ENCODE results near the gene LIN7B.

Gene LIN7B

GRCh38 chr19:49097453-49098288 is 16.5 kb upstream of the LIN7B start:
- DNase-seq, result no peak

- DNase-seq, result no peak
These were observed 15.4 kb upstream of the LIN7B start for GRCh38 chr19:49098795-49099194.

DNA sequence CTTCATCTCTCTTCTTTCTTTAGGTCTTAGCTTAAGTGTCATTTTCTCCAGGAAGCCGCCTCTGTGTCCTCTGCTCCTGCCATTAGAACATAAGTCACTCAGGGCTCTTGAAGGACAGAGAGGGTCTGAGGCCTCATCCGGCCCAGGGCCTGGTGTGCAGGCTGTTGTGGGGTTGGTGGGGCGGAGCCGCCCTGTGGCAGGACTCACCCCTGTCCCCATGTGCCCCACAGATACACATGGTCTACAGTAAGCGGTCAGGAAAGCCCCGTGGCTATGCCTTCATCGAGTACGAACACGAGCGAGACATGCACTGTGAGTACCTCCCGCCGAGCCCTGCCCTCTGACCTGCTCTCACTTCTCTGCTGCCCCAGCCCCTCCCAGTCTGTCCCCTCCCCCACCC is 13.0 kb upstream of the LIN7B start:
- DNase-seq, result no peak

- DNase-seq, result no peak
These were observed 11.9 kb upstream of the LIN7B start for GRCh38 chr19:49102303-49102702.

DNA sequence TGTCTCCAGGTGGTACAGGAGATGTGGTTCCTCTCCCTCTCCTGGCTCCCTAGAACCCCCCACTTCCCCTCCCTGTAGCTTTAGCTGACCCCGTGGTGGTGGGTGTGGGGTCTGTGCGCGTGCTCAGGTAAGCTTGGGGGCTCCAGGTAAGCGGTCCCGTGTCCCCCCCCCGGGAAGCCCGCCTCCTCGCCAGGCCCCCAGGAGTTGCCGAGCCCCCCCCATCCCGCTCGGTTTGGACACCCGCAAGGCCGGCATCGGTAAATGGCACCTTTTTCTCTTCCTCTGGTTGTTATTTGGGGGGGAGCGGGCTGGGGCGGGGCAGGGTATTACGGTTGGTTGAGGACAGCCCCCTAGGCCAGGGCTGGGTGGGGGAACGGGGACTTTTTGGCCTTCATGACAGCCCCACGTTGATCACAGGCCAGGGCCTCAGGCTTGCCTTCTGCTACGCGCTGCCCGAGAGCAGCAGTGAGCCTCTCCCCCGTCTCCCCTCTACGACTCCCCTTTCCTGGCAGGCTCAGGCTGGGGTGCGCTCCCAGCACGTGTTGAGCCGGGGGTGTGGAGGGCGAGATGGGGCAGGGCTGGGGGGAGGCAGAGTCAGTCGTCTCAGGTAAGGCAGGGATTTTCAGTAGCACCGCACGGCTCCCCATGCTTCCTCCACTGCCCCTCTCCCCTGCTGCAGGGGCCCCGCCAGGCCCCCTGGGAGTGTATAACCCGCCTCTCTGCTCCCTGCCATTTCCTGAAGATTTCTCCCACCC is 10.7 kb upstream of the LIN7B start:
- DNase-seq, result no peak

DNA sequence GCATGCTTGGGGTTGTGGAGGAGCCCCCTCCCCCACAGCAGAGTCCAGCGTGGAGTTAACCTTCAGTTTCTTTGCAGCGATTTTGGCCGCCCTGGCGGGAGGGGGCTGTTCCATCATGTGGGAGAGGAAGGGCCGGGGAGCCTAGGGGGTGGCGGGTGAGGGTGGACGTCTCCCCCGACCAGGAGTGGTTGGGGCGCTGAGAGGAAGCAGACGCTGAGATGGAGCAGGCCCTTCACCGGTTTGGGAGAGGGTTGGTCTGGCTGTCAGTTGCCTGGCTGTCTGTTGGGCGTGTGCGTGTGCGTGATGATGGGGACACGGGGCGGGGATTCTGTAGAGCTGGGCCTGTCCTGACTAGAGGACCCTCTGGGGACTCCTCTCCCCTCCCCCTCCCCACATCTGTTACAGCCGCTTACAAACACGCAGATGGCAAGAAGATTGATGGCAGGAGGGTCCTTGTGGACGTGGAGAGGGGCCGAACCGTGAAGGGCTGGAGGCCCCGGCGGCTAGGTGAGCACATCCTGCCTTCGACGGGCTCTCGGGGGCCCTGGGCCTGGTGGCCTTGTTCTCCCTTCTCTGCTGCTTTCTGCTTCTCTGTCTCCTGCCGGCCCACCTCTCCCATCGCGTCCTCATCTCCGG is 9.8 kb upstream of the LIN7B start:
- no peak for DNase-seq

- DNase-seq, result no peak
These were observed 7.5 kb upstream of the LIN7B start for GRCh38 chr19:49106648-49107135.

GRCh38 chr19:49107625-49108459 is 6.3 kb upstream of the LIN7B start:
- no peak for DNase-seq

GRCh38 chr19:49109051-49109450 is 5.1 kb upstream of the LIN7B start:
- no peak for DNase-seq

DNA sequence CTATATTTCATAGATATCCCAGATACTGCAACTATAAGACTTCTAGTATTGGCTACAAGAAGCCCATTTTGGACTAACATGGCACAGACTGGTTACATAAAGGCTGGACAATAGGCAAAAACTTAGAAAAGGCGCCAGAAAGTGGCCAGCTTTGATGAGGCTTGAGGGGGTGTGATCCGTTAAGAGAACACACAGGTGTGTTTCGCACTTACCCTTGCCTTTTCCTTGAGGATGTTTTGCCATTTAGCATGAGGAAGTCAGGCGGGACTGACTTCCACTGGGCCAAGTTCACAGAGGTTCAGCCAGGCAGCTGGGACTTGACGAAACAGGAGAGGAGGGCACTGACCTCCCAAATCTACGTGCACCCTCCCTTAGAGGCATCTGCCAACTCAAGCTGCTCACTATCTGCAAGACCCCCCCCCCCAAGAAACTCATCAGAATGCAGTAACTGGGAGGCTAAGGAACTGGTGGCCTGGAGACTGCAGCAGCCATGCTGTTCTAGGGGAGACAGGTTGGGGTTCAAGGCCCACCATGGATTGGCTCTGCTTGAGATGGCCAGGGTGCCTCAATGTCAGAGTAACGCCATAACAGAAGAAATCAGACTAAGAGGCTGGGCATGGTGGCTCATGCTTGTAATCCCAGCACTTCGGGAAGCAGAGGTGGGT is 4.5 kb upstream of the LIN7B start:
- DNase-seq, result no peak

GRCh38 chr19:49110567-49110966 is 3.6 kb upstream of the LIN7B start:
- DNase-seq, result no peak

- no peak for DNase-seq
These were observed 2.8 kb upstream of the LIN7B start for GRCh38 chr19:49111218-49111998.

GRCh38 chr19:49114630-49115363 is 627 bp downstream of the LIN7B start:
- DNase-seq, result no peak

DNA sequence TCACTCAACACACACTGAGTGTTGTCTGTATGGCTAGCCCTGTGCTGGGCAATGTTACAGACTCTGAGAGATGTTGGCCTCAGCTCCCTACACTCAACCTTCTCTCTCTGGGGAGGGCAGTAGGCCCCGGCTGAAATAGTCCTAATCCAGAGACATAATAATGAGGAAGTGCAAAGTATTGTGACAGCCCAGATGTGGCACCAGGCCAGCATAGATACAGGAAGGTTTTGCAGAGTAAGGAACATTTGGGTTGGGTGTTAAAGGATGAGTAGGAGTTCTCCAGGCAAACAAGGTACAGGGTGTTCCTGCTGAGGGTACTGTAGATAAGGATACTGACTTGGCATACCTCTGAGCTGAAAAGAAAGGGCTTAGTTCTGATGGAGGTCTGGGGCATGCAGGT is 2.4 kb downstream of the LIN7B start:
- DNase-seq, result no peak

- DNase-seq, result no peak
These were observed 3.8 kb downstream of the LIN7B start for GRCh38 chr19:49117677-49118564.

GRCh38 chr19:49118565-49119410 is 4.6 kb downstream of the LIN7B start, which contains the start of gene C19orf73:
Gene C19orf73 (minus strand): TSS chr19:49119143. CDS start chr19:49119022, 121 bp downstream.
- peak; percentile 88 for DNase-seq

- no peak for DNase-seq
These were observed 5.5 kb downstream of the LIN7B start, which contains the start of gene PPFIA3 for GRCh38 chr19:49119411-49120324. Gene PPFIA3 (plus strand): TSS chr19:49119544. CDS start chr19:49127874, 8,330 bp downstream.

Measured in NCI-H187 treated with DMSO at 0.1 percent for 48 hours (cell line).